HG02970 (cell line): ENCODE measurements around the gene HPCAL1.

Experiments used
- ATAC-seq: cut with Tn5 transposase; IDR thresholded peaks from one replicate; pipeline ENCODE4 v1.9.1; 2021; ENCODE audit warnings: mild to moderate bottlenecking, moderate library complexity, moderate number of reproducible peaks; ENCODE audit not compliant: unreplicated experiment, low FRiP score

The HPCAL1 gene

DNA sequence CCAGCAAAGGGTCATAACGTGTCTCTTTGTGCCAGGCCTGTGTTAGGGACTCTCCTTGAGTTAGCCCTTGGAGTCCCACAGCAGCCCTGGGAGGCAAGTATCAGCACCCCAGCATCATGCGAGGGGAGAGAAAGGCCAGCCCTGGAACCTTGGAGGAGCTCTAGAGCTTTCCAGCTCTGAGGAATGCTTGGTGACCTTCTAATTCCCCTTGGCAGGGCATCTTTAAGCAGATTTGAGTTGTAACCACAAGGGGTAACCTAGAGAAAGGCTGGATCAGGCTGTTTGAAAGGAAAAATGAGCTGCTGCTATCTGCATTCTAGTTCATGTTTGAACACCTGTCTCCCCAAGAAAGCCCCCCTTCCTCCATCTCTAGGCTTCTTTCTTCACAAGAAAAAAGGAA, 169.3 kb downstream of the HPCAL1 start:
- ATAC-seq = no peak

DNA sequence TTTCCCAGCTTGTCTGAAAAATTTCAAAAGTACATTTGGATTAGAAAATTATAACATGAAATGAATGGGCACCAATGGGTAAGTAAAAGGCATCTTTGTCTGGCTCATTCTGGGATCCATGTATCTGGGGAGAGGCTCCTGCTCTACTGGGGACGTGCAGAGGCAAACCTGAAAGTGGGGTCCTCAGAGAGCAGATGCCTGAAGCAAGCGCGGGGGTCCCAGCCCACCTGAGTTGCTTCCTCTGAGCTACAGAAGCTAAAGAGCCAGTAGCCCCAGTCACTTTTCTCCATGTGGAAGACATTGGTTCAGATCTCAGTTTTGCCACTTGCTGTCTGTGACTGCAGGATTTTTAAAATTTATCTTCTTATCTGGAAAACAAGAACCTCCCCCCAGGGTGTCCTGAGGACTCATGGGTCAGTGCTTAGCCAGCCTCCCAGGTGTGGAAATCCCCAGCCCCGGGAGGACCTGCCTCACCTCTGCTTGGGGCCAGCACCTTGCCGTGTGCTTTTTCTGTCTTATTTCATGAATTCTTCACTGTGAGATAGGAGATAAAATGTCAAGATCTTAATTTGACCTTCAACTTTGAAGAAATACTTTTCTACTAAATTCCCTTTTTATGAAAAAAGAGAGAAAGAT, 170.5 kb downstream of the HPCAL1 start:
- ATAC-seq = no peak

DNA sequence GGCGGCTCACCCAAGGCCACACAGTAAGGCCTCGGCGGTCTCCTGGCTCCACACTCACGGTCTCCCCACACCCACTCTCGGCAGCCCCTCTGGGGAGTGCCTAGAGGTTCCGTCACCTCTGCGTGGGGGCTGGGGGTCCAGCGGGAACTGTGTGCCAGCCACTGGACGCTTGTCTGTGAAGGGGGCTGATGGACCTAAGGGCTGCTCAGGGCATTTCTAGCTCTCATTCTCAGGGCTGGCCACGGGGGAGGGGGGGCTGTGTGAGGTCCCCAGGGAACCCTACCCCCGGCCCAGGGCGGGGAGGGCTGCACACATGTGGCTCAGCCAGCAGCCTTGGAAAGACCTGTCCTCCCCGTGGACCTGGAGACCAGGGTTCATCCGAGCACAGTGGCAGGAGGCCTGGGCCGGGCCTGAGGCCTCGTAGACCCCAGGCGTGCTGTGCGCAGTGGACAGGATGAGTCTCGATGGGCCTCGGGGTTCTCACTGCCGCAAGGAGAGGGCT, 172.6 kb downstream of the HPCAL1 start:
- ATAC-seq = no peak

DNA sequence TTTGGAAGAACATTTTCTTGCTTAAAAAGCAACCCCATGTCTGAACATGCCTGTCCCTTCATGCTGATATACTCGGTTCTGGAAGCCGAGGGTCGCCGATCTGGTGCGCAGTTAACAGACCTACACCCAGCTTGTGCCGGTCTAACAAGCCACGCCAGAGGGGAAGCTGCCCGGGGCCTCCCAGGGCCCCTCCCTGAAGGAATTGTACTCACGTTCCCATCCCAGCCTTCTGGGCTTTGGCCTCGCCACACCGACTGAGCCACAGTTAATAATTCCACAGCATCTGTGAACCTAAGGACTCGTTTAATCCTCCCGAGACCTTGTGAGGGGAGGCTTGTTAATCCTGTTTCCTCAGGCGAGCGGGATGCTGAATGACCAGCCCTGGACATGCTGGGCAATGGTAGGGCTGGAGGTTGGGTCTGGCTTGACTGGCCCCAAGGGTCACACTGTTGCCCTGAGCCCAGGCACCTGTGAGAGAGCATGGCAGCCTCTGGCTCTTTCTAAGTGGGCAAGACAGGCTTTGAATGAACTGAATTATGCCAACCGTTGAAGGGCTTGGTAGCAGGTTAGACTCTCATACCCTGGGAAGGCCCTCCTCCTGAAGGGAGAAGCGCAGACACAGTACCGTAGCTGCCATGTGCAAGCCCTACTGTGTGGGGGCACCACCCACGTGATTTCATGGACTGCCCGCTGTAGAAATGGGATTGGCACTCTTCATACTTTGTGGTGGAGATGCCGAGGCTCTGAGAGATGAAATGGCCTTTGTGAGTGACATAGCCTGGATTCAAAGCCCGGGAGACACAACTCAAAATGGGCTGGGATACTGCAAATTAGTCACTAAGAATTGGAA, 173.3 kb downstream of the HPCAL1 start:
- ATAC-seq = no peak

DNA sequence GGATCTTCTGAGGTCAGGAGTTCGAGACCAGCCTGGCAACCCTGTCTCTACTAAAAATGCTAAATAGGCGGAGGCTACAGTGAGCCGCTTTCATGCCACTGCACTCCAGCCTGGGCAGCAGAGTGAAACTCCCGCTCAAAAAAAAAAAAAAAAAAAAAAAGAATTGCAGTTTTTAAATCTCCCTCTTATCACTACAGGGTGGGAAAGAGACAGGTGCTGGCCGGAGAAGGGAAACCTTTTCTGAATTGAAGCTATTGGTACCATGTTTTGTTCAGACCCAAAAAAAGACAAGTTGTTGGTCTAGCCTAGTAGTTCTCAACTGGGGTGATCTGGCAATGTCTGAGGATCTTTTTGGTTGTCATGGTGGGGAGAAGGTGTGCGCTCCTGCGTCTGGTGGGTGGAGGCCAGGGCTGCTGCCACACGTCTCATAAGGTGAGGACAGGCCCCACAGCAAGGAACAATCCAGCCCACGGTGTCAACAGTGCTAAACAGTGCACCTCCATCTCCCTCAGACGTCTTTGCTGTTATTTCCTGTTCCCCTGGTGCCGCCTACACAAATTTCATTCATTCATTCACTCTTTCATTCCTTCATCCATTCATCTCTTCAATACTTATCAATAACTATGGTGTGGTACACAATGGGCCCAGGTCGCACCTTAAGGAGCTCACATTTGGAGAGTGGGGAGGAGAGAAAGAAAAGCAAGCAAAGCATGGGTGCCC, 174.2 kb downstream of the HPCAL1 start:
- no peak for ATAC-seq
